ENCODE data around the gene ATF7IP.
"Not testable (repeated sequence)": the region's sequence is repeated elsewhere in the genome, so short reads cannot be mapped to it uniquely, and the experiment has no call there.

Gene ATF7IP

DNA sequence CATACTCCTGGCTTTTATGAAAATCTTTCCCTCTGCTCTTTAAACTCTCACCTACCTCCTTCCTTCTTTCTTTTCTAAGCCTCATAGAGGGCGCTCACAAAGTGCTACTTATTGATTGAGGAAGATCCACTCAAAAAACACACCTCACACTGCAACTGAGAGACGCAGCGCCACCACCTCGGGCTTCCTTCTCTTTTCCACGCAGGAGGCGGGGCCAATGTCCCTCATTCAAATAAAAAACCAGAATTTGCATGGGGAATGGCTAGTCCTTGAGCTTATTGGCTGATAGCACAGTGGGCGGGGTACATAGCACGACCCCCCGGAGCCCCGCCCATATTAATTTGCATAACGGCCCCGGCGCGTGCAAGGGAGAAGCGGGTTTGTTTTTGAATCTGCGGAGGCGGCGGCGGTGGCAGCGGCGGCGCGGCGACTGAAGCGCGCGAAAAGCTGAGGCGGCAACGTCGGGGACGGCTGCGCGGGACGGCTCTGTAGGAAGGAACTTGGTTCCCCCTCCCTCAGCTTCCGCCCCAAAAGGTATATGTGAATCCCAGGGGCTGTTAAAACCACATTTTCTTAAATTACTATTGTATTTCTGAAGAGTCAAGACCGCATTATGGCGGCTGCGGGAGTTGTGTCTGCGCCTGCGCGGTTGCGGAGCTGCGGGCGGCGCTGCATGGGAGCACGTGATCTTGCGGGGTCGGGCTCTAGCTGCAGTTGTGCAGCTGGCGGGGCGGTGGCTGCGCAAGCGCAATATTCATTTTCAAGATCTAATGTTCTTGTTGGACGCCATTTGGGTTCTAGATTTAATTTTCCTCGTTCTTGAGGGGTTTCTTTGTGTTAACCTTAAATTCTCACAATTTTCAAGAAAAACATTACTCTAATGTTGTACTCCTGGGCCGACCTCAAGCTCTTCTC lies at the start of gene ATF7IP:
TSS of gene ATF7IP (plus strand) at position 389 of the 915 bp plus-strand sequence. CDS start 58,234 bp downstream, outside the sequence.
- DNase-seq (ENCODE audit: low read depth), result peak; percentile 97

DNA sequence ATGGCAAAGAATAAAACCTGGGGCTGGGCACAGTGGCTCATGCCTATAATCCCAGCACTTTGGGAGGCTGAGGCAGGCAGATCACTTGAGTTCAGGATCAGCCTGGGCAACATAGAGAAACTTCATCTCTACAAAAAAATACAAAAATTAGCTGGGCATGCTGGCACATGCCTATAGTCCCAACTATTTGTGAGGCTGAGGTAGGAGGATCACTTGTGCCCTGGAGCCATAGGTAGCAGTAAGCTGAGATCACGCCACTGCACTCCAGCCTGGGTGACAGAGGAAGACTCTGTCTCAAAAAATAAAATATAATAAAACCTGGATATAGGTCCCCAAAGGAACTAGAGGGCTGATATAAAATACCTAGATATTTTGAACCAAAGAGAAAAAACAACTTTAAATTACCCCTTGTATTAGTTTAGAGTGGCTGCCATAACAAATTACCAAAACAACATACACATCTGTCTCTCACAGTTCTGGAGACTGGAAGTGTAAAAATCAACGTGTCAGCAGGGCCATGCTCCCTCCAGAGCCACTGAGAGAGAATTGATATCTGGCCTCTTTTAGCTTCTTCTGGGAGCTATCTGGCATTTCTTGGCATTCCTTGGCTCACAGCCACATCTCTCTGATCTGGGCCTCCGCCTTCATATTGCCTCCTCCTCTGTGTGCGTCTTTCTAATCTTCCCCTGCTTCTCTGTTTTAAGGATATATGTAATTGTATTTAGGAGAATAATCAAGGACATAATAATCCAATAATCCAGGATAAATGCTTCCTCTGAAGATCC lies 47.9 kb upstream of the ATF7IP start:
- no peak for DNase-seq (ENCODE audit: low read depth)

DNA sequence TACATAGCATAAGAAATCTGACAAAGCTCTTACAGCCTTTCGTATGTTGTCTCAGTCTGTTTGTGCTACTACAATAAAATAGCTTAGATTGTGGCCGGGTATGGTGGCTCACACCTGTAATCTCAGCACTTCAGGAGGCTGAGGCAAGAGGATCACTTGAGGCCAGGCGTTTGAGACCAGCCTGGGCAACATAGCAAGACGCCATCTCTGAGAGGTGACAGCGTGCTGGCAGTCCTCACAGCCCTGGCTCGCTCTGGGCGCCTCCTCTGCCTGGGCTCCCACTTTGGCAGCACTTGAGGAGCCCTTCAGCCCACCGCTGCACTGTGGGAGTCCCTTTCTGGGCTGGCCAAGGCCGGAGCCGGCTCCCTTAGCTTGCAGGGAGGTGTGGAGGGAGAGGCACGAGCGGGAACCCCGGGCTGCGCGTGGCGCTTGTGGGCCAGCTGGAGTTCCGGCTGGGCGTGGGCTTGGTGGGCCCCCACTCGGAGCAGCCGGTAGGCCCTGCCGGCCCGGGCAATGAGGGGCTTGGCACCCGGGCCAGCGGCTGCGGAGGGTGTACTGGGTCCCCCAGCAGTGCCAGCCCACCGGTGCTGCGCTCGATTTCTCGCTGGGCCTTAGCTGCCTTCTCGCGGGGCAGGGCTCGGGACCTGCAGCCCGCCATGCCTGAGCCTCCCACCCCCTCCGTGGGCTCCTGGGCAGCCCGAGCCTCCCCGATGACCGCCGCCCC lies 45.6 kb upstream of the ATF7IP start:
- DNase-seq (ENCODE audit: low read depth), result not testable (repeated sequence)

- DNase-seq (ENCODE audit: low read depth), result peak; percentile 15
Observed at GRCh38 chr12:14322403-14322802, 43.1 kb upstream of the ATF7IP start.

DNA sequence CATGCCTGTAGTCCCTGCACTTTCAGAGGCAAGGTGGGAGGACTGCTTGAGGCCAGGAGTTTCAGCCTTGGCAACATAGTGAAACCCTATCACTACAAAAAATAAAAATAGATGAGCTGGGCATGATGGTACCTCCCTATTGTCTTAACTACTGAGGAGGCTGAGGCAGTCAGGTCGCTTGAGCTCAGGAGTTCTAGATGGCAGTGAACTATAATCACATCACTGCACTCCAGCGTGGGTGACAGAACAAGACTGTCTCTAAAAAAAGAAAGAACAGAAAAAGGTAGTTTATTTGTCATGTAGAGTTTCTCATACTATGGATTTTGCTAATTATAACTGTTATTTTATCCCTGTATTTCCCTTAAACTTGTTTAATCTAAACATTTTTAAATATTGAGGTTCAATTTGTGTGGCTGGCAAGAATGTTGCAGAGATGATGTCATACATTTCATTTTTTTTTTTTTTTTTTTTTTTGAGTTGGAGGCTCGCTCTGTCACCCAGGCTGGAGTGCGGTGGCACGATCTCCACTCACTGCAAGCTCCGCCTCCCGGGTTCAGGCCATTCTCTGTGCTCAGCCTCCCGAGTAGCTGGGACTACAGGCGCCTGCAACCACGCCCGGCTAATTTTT lies 39.7 kb upstream of the ATF7IP start:
- DNase-seq (ENCODE audit: low read depth), result no peak

- peak; percentile 20 for DNase-seq (ENCODE audit: low read depth)
Observed at GRCh38 chr12:14326699-14327098, 38.8 kb upstream of the ATF7IP start.

DNA sequence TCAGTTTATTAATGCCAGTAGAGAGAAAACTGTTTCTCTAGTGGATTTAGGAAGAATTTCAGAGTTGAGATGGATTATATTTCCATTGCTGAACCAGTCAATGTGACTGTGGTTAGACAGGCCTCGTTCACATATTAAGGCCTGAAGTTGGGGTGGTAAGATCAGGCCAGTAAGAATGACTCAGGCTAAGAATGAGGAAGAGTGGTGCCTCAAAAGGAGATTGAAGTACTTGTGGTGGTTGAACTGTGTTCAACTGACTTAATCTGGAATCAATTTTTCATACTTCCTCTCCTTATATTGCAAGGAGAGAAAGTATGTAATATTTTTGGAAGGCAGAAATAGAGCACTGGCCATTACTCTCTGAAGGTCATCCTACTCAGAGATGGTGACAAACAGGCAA lies 37.8 kb upstream of the ATF7IP start:
- peak; percentile 20 for DNase-seq (ENCODE audit: low read depth)

DNA sequence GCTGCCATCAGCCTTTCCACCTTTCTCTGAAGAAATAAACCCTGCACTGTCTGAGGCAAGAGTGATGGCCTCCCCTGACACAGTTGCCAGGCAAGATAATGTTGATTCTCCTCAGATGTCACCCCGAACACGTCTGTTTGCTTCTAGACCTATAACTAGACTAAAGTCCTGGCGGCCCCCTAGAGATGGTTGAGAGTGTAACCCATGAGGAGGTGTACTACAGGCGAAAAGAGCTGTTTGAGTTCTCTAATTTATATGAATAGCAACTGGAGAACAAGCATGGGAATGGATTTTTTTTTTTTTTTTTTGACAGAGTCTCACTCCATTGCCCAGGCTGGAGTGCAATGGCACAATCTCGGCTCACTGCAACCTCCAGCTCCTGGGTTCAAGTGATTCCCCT lies 33.0 kb upstream of the ATF7IP start:
- no peak for DNase-seq (ENCODE audit: low read depth)

GRCh38 chr12:14340371-14340770 lies 25.1 kb upstream of the ATF7IP start:
- DNase-seq (ENCODE audit: low read depth), result no peak

DNA sequence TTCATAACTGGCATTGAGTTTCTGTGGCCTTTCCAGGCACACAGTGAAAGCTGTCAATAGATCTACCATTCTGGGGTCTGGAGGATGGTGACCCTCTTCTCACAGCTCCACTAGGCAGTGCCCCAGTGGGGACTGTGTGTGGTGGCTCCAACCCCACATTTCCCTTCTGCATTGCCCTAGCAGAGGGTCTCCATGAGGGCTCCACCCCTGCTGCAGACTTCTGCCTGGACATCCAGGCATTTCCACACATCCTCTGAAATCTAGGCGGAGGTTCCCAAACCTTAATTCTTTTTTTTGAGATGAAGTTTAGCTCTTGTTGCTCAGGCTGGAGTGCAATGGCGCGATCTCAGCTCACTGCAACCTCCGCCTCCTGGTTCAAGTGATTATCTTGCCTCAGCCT lies 14.0 kb upstream of the ATF7IP start:
- DNase-seq (ENCODE audit: low read depth), result not testable (repeated sequence)

- DNase-seq (ENCODE audit: low read depth), result not testable (repeated sequence)
Observed at GRCh38 chr12:14352066-14352465, 13.4 kb upstream of the ATF7IP start.

DNA sequence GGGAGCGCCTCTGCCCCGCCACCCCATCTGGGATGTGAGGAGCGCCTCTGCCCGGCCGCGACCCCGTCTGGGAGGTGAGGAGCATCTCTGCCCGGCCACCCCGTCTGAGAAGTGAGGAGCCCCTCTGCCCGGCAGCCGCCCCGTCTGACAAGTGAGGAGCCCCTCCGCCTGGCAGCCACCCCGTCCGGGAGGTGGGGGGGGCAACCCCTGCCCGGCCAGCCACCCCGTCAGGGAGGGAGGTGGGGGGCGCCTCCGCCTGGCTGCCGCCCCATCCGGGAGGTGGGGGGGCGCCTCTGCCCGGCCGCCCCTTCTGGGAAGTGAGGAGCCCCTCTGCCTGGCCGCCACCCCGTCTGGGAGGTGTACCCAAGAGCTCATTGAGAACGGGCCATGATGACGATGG lies 10.8 kb upstream of the ATF7IP start:
- not testable (repeated sequence) for DNase-seq (ENCODE audit: low read depth)

DNA sequence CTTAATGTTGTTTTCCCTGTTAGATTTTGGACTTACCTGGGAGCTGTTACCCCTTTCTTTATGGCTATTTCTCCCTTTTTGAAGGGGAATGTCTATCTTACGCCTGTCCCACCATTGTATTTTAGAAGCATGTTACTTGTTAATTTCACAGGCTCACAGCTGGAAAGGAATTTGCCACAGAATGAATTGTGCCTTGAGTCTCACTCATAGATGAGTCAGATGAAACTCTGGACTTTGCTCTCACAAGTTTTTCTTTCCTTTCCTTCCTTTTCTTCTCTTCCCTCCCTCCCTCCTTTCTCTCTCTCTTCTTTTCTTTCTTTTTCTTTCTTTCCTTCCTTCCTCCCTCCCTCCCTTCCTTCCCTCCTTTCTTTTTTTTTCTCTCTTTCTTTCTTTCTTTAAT lies 9.3 kb upstream of the ATF7IP start:
- no peak for DNase-seq (ENCODE audit: low read depth)

DNA sequence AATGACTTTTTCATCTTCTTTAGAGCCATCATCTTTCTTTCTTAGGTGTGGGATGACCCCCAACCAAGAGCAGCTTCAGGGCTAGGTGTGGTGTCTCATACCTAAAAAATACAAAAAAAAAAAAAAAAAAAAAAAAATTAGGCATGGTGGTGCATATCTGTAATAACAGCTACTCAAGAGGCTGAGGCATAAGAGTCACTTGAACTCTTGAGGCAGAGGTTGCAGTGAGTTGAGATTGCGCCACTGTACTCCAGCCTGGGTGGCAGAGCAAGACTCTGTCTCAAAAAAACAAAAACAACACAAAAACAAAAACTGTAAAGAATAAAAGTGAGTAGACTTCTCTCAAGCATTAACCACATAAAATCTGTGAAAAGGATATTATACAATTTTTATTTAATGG lies 8.0 kb upstream of the ATF7IP start:
- no peak for DNase-seq (ENCODE audit: low read depth)

DNA sequence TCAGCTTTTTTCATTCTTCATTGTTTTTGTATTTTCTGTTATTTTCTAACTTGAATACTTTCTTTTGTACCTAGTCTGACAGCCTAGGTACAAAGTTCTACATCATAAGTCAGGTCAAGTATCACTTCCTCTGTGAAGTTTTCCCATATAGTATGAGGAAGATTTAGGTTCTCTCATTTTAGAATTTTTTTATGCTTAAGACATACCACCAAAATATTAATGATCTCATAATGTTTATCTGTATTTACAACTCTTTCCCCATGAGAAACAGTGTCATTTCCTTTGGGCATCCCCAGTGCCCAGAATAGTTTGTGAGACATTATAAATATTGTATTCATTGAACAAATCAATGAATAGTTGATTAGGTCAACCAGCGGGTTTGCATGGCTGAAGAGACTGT lies 3.1 kb upstream of the ATF7IP start:
- DNase-seq (ENCODE audit: low read depth), result no peak

GRCh38 chr12:14364583-14365271 lies 755 bp upstream of the ATF7IP start:
- DNase-seq (ENCODE audit: low read depth), result no peak

DNA sequence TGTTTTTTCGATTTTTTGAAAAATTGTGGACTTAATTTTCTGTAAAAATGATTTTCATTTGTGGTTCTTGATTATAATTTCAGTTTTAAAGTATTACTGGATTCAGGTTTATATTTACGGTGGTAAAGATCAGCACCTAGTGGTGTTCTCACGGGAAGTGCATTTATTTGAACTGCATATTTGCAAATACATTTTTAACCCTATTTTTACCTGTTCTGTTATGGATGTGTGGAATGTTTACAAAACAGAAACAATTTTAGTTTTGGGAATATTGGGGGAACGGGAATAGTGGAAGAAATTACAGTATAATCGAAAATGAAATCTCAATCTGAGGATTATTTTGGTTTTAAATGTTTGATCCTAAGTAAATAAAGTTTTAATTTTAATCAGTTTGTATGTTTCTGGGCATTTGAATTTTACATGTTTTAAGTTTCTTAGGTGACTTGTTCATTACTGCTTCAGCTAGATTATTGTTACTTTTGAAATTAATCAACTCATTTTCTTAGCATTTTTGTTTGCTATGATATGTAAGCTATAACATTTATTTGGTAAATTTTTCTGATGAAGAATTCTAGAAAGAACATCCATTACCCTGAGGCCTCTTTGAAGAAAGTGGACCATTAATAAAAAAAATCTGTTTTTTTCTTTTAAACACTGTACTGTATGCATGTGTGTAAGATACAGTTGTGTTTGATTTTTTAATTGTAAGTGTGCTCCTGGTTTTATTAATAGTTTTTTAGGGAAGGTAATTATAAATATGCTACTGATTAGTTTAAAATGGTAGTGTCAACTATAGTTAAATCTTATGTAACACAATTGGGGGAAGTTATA lies 942 bp downstream of the ATF7IP start:
- DNase-seq (ENCODE audit: low read depth), result peak; percentile 54

- peak; percentile 76 for DNase-seq (ENCODE audit: low read depth)
Observed at GRCh38 chr12:14367040-14367661, 1.7 kb downstream of the ATF7IP start.

DNA sequence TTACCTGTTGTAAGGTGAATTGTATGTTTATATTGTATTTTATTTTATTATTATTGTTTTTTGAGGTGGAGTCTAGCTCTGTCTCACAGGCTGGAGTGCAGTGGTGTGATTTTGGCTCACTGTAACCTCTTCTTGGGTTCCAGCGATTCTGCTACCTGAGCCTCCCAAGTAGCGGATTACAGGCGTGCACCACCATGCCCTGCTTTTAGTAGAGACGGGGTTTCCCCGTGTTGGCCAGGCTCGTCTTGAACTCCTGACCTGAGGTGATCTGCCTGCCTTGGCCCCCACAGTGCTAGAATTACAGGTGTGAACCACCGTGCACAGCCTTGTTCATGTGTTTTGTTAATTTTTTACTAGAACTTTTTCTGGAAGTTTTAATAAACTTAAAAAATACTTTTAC lies 3.8 kb downstream of the ATF7IP start:
- no peak for DNase-seq (ENCODE audit: low read depth)

GRCh38 chr12:14373217-14373616 lies 7.7 kb downstream of the ATF7IP start:
- DNase-seq (ENCODE audit: low read depth), result peak; percentile 27
